Measurements from ENCODE around the gene STKLD1.

STKLD1 gene

DNA sequence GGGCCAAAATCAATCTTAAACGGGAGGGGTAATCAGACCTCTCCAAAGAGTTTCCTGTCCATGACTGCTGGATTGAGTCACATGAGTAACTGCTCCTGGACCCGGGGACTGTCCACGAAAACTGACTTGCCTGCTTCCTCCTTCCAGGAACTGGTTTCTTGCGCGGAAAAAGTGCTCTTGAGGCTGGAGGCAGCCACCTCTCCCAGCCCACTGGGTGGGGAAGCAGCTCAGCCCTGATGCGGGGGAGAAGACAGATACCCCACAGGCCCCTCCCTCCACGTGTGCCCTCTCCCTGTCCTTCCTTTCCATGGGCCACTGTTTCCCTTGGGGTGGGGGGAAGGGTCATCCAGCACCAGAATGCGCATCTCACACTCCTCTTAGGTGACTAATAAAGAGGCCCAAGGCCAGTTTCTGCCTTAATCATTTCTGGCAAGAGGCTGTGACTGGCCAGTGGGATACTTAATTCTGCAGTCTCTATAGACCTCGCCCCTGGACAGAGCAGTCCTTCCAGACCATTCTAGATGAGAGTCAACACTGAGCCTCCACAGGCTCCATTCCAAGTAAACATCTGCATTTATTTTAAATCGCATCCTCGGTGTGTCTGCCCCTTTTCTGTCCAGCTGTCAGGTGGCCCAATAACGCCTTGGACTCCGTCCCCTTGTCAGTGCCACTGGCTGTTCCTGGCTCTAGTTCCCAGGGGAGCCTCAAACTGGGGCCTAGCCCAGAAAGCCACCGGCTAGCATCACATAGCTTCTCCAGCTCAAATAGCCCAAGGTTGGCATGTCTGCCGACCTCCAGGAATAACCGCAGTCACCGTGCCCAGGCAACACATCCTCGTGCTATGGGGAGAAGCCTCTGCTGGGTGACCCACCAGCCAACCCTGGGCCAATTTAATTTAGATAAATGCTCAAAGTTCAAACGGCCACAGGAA, 29.6 kb downstream of the STKLD1 start:
- DNase-seq (ENCODE audit: low read depth in 3 of 3, low spot score in 1 of 3): no peak

- DNase-seq (ENCODE audit: low read depth in 3 of 3, low spot score in 1 of 3): peak; percentile 47 to 66 (median 65)
These were observed 30.5 kb downstream of the STKLD1 start for GRCh38 chr9:133406480-133407307.

DNA sequence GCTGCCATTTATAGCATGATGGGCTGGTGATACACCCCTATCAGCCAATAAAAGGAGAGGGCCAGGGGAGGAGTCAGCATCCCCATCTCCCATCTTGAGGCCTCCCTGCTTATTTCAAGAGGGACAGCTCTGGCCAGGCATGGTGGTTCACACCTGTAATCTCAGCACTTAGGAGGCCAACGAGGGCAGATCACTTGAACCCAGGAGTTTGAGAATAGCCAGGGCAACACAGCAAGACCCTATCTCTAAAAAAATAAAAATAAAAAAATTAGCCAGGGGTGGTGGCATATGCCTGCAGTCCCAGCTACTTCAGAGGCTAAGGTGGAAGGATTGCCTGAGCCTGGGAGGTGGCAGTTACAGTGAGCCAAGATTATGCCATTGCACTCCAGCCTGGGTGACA, 31.9 kb downstream of the STKLD1 start:
- no peak for DNase-seq (ENCODE audit: low read depth in 3 of 3, low spot score in 1 of 3)

- DNase-seq (ENCODE audit: low read depth in 3 of 3, low spot score in 1 of 3): no peak
These were observed 39.0 kb downstream of the STKLD1 start for GRCh38 chr9:133415170-133415569.

GRCh38 chr9:133417541-133418461, 41.6 kb downstream of the STKLD1 start, which contains the start of gene REXO4:
REXO4 (minus strand) TSS chr9:133418010; CDS start chr9:133417844, 166 bp downstream.
- peak; percentile 51 to 79 (median 65) for DNase-seq (ENCODE audit: low read depth in 3 of 3, low spot score in 1 of 3)

DNA sequence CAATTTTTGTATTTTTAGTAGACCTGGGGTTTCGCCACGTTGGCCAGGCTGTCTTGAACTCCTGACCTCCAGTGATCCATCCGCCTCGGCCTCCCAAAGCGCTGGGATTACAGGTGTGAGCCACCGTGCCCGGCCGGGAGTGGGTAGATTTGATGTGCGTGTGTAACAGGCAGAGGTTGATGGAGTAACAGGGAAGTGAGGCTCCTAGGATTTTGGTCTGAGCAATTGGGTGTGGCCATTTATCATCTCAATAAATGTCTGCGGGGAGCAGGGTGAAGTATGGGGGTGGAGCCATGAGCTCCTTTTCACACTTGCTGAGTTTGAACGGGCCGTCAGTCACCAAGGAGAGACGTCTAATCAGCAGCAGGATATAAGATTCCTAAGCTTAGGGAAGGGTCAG, 42.8 kb downstream of the STKLD1 start:
- DNase-seq (ENCODE audit: low read depth in 3 of 3, low spot score in 1 of 3): no peak

- DNase-seq (ENCODE audit: low read depth in 3 of 3, low spot score in 1 of 3): no peak
These were observed 44.2 kb downstream of the STKLD1 start for GRCh38 chr9:133420392-133420827.

DNA sequence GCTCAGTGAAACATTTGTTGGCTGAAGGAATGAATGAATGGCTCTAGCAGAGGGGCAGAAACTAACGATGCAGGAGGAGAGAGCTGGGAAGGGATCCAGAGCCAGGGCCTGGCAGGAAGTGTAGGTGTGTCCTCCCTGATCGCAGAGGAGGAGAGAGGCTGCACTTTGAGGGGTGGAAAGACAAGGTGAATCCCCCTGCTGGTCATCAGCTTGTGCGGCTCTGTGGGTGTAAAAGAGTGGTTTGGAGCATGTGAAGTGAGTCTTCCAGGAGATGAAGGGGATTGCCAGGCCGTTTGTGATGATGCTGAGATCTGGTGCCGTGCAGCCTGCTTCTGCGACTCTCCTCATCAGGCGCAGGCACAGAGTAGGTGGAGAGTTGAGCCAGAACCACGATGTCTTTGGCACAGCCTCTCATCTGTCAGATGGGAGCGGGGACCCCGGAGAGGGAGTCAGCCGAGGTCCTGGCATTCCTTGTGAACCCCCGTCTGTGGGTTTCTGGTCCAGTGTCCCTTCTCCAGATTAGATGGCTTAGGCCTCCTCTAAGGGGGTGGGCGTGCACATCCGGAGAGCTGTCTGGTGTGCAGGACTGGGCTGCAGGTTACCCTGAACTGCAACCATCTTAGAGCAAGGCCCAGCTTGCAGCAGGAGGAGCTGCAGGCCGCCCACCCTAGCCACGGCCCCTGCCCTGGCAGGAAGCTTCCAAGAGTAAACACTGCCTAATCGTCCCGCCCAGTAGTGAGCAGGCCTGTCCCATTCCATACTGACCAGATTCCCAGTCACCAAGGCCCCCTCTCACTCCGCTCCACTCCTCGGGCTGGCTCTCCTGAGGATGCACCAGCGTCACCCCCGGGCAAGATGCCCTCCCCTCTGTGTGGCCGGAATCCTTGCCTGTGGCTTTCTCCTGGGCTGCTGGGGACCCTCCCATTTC, 45.7 kb downstream of the STKLD1 start, which contains the start of gene ADAMTS13:
Gene ADAMTS13, plus strand, starts transcription at position 753 of the 928 bp plus-strand sequence. Its CDS starts 77 bp downstream, at position 830.
- no peak for DNase-seq (ENCODE audit: low read depth in 3 of 3, low spot score in 1 of 3)

GRCh38 chr9:133423216-133423615, 47.0 kb downstream of the STKLD1 start:
- DNase-seq (ENCODE audit: low read depth in 3 of 3, low spot score in 1 of 3): no peak

DNA sequence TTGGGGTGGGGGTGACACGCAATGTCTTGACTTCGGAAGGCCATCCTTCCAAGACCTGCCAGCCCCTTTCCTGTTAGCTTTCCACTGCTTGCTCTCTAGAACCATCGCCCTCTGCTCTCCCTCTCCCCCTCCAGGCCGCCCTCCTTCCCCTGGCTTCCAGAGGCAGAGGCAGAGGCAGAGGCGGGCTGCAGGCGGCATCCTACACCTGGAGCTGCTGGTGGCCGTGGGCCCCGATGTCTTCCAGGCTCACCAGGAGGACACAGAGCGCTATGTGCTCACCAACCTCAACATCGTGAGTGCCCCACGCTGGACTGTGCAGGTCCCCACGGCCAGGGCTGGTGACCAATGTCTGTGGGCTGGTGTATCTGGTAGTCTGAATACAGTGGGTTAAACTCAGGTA, 48.0 kb downstream of the STKLD1 start:
- no peak for DNase-seq (ENCODE audit: low read depth in 3 of 3, low spot score in 1 of 3)

GRCh38 chr9:133425049-133425632, 49.0 kb downstream of the STKLD1 start:
- DNase-seq (ENCODE audit: low read depth in 3 of 3, low spot score in 1 of 3): no peak

- no peak for DNase-seq (ENCODE audit: low read depth in 3 of 3, low spot score in 1 of 3)
These were observed 49.8 kb downstream of the STKLD1 start for GRCh38 chr9:133426011-133426410.

DNA sequence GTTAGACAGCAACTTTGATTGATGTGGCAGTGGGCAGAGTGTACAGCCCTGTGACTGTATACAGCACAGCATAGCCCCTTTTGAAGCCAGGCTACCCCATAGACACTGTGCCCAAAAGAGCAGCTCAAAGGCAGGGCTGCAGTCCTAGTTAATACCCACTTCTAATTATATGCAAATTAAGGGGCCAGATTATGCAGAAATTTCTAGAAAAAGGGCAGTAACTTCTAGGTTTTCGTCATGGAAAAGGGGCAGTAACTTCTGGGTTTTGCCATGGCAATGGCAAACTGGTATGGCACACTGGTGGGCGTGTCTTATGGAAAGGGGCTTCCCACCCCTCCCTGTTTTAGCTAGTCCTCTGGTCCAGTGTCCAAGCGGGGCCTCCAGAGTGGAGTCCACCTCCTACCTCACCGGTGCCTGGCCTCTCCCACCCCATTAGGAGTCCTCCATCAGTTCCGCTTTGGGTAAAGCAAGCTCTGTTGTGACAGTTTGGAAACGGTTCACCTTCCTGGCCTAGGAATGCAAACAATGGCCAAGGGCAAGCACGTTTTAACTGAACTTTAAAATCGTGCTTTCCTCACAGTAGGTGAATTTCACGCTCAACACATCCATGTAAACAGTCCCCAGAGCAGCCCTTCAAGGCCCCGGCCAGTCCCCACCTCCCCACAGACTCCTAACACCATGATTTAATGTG, 51.6 kb downstream of the STKLD1 start:
- no peak for DNase-seq (ENCODE audit: low read depth in 3 of 3, low spot score in 1 of 3)

GRCh38 chr9:133428617-133429101, 52.5 kb downstream of the STKLD1 start:
- no peak for DNase-seq (ENCODE audit: low read depth in 3 of 3, low spot score in 1 of 3)

DNA sequence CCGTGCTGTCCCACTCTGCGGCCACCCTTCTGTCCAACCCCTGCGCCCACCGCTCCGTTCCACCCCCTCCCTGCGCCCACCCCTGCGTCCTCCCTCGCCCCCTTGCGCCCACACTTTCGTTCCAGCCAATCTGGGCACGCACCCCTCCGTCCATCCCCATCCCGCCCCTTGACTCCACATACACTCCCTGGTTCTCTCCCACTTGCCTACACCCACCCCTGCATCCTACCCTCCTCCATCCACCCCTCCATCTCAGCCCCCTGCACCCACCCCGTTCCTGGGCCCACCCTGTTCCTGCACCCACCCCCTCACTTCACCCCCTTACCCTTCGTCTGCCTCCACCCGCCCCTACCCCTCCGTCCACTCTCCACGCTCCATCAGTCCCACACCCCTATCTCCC, 53.0 kb downstream of the STKLD1 start:
- no peak for DNase-seq (ENCODE audit: low read depth in 3 of 3, low spot score in 1 of 3)

GRCh38 chr9:133429641-133430161, 53.5 kb downstream of the STKLD1 start:
- DNase-seq (ENCODE audit: low read depth in 3 of 3, low spot score in 1 of 3): no peak

DNA sequence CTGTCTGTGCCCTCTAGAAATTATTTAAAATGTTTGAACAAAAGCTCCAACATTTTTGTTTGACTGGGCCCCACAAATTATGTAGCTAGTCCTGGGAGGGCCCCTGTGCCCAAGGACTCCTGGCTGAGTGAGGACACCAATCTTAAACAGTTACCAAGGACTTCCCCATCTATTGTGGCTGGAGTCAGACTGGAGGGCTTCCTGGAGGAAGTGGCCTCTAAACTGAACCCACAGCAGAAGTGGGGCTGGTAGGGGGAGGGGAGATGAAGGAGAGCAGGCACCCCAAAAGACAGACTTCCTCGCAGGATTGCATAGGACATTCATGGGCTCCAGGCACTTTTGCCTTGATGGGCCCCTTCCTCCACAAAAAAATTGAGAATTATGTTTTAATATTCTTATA, 54.1 kb downstream of the STKLD1 start:
- DNase-seq (ENCODE audit: low read depth in 3 of 3, low spot score in 1 of 3): no peak

DNA sequence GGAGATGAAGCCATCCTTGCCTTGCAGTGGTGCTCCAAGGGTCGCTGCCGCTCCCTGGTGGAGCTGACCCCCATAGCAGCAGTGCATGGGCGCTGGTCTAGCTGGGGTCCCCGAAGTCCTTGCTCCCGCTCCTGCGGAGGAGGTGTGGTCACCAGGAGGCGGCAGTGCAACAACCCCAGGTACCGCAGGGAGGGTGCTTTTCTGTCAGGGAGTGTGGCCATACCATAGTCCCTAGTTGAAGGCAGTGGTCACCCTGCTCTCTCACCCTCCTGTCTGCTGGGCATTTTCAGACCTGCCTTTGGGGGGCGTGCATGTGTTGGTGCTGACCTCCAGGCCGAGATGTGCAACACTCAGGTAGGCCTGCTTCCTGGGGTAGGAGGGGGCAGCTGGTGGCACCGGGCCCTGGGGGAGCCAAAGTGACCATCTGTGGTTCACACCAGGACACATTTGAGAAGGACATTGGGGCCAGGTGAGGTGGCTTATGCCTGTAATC, 57.2 kb downstream of the STKLD1 start:
- no peak for DNase-seq (ENCODE audit: low read depth in 3 of 3, low spot score in 1 of 3)
